Cortex of kidney (tissue), 1 donor: ENCODE results near the gene C9.
"Not testable (repeated sequence)": the region's sequence is repeated elsewhere in the genome, so short reads cannot be mapped to it uniquely, and the experiment has no call there.

ENCODE experiments used
- DNase-seq: peaks from one replicate; lab custom pipeline; 2025; lab: John Stamatoyannopoulos, UW

Gene C9

GRCh38 chr5:39364367-39364766 lies at the start of gene C9:
C9 (minus strand) TSS chr5:39364495; CDS start chr5:39364464, 31 bp downstream.
- DNase-seq = no peak

DNA sequence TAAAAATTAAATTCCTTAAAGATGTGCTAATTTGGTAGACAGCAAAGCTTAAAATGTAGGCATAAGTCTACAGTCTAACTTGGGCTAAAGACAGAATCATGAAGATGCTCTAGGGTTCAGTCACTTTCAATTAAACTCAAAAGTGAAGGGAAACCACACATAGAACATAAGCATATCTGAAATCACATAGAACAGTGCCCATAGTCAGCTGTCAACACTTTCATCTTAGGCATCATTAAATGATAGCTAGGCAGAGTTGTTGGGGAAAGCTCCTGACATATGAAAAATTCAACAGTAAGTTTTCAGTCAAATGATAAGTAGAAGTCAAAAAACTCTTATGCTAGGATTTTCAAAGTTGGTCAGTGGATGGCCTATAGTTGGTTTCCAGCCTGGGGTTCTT lies 49.5 kb upstream of the C9 start:
- DNase-seq = no peak

DNA sequence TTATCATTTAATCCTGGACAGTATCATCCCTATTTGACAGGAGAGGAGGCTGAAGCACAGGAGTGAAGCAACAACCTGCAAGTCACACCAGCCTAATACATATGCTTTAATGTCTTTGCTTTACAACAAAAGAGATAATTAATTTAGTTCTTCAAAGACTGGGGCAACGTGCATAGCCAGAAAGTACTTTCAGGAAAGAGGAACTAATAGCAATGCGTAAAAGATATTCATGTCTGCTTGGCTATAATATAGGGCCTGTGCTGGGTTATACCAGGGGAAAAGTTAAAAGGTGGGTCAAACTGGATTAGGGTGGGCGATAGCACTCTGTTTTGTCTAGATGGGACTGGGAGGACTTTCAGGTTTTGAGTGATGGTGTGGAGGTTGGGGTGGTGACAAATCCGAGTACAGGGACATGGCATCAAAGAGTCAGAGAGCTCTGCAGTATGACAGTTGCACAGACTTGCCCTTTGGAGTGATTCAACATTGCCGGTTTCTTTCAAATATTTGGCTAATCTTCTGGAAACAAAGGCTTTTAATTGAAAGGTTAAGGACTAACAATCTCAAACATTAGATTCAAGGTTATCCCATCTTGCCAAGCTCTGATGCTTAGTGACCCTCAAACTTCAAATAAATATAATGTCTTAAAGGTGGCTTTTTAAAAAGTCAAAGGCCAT lies 48.6 kb upstream of the C9 start:
- no peak for DNase-seq

- no peak for DNase-seq
These were observed 47.7 kb upstream of the C9 start for GRCh38 chr5:39411985-39412384.

DNA sequence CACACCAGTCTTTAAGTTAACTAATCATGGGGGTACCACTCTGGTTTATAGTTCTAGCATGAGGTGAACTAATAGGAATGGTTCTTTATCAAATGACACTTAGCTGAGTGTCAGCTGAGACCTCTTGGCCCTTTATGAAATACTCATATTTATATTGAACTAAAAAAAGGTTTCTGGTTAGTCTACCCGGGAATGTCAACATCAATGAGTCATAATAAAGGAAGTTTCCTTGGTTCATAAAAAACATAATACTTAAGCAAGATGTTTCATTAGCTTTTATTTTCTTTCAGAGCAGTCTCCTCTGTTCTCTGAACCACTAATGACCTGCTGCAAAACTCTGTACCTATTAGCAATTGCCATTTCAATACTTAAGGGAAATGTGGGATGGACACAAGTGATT lies 46.8 kb upstream of the C9 start:
- DNase-seq = no peak

DNA sequence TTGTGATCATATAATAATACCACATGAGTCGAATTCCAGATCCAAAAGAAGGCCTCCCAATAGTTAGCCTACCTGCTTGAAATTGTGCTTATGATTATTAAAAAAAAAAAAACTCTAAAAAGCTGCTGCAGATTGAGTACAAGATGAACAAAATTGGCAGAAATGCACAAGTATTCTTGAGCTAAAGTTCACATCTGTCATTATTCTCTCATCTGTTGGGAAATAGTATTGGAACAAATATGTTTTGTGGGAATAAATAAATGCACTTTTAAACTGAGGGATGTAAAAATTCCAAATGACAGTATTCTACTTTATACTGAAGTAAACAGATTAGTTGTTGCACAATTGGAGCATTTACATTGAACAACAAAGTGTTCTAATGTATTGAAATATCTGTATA lies 44.7 kb upstream of the C9 start:
- no peak for DNase-seq

DNA sequence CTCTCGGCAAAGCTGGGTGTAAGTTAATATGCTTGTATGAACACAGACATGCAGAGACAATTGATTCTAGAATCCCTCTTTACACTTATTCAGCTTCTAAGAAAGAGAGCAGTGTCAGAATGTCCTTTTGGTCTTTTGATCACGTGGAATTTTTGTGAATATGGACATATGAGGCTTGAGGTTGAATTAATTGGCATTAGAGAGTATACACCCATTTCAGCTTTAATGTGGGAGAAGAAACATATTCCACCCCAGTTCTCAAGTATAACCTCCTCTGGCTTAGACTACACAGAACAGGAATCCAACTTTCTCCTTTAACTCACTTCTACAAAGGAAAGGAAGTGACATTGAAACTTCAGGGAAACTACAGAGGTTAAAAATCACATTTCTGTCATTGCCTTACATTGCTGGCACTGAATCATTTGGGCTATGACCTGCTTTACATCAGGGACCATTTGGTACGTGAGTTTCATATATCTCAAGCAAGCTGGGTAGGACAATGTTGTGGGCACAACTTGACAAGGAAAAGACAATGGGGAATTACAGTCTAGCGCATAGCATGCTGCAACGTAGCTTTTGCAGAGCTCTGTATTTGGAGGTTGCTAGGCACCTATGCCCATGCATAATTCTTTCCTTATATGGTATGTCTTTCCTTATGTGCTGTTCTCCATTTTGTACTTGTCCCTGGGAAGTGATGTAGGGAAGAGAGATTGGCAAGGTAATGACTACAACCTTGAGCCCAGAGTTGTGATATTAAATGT lies 41.0 kb upstream of the C9 start:
- DNase-seq = no peak

DNA sequence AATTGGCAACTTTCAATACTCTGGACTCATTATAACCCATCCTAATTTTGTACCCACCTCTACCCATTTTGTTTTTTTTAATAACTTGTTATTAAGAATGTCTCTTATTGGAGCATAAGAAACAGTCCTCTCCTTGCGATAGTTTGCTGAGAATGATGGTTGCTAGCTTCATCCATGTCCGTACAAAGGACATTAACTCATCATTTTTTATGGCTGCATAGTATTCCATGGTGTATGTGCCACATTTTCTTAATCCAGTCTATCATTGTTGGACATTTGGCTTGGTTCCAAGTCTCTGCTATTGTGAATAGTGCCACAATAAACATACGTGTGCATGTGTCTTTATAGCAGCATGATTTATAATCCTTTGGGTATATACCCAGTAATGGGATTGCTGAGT lies 39.5 kb upstream of the C9 start:
- DNase-seq = not testable (repeated sequence)

DNA sequence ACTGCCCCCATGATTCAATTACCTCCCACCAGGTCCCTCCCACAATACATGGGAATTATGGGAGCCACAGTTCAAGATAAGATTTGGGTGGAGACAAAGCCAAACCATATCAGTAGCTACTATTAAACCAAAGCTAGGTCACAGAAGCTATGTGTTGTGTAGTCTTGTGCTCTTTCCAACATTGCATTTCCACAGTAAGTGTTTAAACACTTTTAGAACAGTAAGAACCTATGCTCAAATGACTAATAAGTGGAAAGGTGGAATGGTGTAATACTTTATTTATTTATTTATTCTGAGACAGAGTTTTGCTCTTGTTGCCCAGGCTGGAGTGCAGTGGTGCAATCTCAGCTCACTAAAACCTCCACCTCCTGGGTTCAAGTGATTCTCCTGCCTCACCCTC lies 37.8 kb upstream of the C9 start:
- DNase-seq = not testable (repeated sequence)

- DNase-seq = no peak
These were observed 36.7 kb upstream of the C9 start for GRCh38 chr5:39400713-39401578.

DNA sequence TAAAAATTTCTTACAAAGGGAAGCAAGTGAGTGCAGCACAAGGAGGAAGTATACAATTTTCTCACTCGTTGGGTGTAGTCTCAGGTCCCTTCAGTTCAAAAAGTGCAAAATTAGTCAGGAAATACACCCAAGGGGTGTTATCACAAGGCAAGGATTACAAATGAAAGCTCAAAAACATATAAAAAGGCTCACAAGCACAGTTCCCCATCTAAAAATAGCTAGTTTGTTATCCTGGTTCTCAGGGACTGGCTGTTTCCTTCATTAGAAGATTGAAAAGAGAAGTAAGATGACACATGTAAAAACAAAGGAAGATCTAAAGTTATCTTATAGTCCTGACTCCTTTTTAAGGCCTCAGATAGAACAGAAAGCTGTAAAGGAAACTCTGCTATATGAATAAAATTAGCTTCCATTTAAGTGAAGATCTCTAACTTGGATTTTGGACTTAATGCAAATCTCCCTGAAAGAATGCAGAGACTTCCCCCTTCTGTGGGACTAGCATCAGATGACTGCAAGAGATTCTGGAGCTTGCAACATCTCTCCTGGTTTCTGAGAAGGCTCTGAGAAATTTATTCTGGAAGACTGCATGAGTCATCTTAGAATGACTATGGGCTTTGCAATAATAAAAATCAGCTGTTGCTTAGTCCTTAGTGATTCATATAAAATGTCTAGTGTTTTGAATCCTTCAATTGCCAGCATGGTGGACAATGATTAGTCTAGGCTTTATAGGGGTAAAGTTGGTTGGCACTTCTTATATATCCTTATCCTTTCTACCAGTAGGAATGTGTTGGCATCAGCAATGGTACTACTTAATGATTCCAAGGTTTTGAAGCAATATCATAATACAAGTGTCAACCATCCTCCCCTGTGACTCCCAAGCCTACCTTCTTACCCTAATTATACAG lies 35.1 kb upstream of the C9 start:
- no peak for DNase-seq

GRCh38 chr5:39396843-39397242 lies 32.5 kb upstream of the C9 start:
- DNase-seq = no peak

DNA sequence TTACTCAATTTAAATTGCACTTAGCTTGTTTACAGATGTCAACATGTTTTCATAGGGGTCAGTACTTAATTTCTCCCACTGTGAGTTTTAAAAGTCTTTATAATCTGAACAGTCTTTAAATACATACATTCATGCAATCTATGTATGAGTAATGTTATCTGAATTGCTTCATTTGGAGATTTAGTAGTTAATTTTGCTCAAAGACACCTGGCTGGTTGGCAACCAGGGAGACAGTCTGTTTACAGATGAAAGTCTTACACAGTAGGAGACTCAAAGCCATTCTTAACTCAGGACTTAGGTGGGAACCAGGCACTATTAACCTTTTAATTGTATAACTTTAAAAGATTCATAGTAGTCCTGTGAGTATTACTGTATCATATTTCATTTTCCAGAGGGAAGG lies 31.2 kb upstream of the C9 start:
- DNase-seq = no peak

DNA sequence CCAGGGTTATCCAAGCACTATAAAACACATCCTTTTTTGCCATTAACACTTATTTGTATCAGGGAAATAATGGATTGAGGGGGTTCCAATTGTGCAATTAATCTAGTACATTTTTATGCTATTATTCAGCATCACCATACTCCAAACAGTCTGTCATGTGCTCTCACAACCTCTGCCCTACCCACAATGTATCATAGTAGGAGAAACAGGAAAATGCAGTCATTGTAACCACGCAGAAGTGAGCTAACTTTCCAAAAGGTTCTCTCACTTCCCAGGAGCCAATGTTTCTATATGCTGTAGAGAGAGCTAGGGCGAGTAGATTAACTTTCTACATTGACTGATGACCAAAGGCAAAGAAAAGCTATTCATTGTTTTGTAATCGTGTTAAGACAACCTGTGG lies 30.7 kb upstream of the C9 start:
- DNase-seq = no peak

- no peak for DNase-seq
These were observed 26.6 kb upstream of the C9 start for GRCh38 chr5:39390945-39391344.

DNA sequence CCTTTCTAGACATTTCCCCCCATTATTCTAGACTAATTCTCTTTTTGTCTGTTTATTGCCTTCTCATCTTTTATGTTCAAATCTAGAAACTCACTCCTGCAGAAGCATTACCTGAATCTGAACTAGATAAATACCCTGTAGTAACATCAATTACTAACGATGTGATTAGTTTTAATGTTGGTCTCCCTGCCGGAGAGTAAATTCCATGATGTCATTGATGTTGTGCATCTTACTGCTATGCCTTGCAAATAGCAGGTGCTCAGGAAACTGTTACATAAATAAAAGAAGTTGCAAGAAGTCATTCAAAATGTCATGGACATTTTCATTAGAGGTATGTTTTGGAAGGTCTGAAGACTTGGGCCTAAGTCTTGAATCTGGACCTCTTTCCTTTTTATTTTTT lies 23.0 kb upstream of the C9 start:
- DNase-seq = no peak

DNA sequence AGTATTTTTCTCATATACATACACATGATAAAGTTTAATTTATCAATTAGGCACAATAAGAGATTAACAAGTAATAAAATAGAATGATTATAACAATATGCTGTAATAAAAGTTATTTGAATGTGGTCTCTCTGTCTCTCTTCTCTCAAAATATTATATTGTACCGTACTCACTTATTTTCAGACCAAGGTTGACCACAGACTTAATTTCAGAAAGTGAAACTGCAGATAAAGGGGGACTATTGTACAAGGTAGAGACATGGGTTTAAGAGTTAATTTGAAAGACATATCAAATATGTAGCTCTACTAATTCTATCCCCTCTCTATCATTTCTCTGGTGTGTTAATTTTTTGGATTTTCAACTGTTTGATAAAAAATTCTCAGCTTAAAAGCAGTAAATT lies 20.0 kb upstream of the C9 start:
- DNase-seq = no peak

- DNase-seq = no peak
These were observed 17.1 kb upstream of the C9 start for GRCh38 chr5:39381376-39381775.

GRCh38 chr5:39379693-39380092 lies 15.4 kb upstream of the C9 start:
- no peak for DNase-seq

GRCh38 chr5:39377613-39378012 lies 13.3 kb upstream of the C9 start:
- DNase-seq = no peak

DNA sequence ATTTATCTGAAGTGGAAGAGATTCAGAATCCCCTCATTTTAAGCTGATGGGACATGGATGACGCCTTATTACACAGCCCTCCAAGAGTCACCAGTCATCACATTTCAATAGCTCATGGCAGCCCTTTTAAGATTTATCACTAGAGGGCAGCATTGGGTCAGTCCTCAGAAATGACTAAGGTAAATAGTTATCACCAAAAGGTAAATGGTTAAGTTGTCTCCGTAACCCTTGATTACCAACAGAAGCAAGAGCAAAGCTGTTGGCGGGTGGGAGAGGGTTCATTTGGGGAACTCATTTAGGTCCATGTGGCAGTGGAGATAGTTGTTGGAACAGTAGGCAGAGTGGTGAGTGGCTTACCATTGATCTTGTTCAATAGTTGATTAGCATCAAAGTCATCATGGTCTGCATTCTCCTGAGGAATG lies 12.0 kb upstream of the C9 start:
- no peak for DNase-seq

DNA sequence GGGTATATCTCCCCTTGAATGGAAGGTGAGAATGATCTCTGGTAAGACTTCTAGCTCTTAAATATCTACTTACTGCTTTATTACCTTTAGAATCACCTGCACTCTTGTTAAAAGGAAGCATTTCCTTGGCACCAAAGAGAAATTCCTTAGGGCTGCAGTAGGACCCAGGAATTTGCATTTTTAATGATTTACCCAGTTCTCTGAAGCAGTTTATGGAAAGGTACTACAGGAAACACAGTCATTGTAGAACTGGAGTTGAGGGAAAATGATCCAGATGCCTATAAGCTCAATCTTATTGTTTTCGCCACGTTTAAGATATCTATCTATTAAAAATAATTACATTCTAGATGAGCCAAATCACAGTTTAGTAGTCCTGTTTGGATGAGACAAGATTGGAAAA lies 9.5 kb upstream of the C9 start:
- DNase-seq = no peak
